DMS79 treated with DMSO at 0.1 percent for 48 hours (cell line): ENCODE results near the gene USP10.

ENCODE experiments used
- DNase-seq: peaks from one replicate; lab custom pipeline; 2025; lab: John Stamatoyannopoulos, UW

The USP10 gene

GRCh38 chr16:84751947-84752346 lies 52.1 kb downstream of the USP10 start:
- no peak for DNase-seq

- no peak for DNase-seq
These were observed 52.8 kb downstream of the USP10 start for GRCh38 chr16:84752600-84752999.

GRCh38 chr16:84753412-84754326 lies 53.9 kb downstream of the USP10 start:
- no peak for DNase-seq

- DNase-seq: peak; percentile 68
These were observed 54.6 kb downstream of the USP10 start for GRCh38 chr16:84754353-84754856.

- DNase-seq: no peak
These were observed 55.3 kb downstream of the USP10 start for GRCh38 chr16:84754956-84755672.

- DNase-seq: no peak
These were observed 57.0 kb downstream of the USP10 start for GRCh38 chr16:84756830-84757229.

- no peak for DNase-seq
These were observed 58.8 kb downstream of the USP10 start for GRCh38 chr16:84758627-84759026.

GRCh38 chr16:84759061-84759460 lies 59.3 kb downstream of the USP10 start:
- no peak for DNase-seq

- no peak for DNase-seq
These were observed 60.1 kb downstream of the USP10 start for GRCh38 chr16:84759906-84760305.

GRCh38 chr16:84761448-84762368 lies 61.9 kb downstream of the USP10 start:
- no peak for DNase-seq

GRCh38 chr16:84763164-84763563 lies 63.4 kb downstream of the USP10 start:
- no peak for DNase-seq

GRCh38 chr16:84763629-84764028 lies 63.8 kb downstream of the USP10 start:
- DNase-seq: no peak

- no peak for DNase-seq
These were observed 65.2 kb downstream of the USP10 start for GRCh38 chr16:84764970-84765369.

GRCh38 chr16:84765616-84766580 lies 66.1 kb downstream of the USP10 start:
- DNase-seq: peak; percentile 71

GRCh38 chr16:84766978-84767773 lies 67.4 kb downstream of the USP10 start:
- DNase-seq: peak; percentile 89

- no peak for DNase-seq
These were observed 68.4 kb downstream of the USP10 start for GRCh38 chr16:84768061-84768807.

- DNase-seq: no peak
These were observed 69.0 kb downstream of the USP10 start for GRCh38 chr16:84768808-84769197.

- no peak for DNase-seq
These were observed 69.6 kb downstream of the USP10 start for GRCh38 chr16:84769416-84769815.

GRCh38 chr16:84773312-84773711 lies 73.5 kb downstream of the USP10 start:
- DNase-seq: no peak
